IMR-90 (cell line): Measurements from ENCODE around the gene RAB1B. TPM values are rescaled to one million over a fixed set of nuclear protein-coding genes. Genes with fewer than 3 reads are reported as not detected.
"Not testable (repeated sequence)": the region's sequence is repeated elsewhere in the genome, so short reads cannot be mapped to it uniquely, and the experiment has no call there.

Source experiments
- ATAC-seq: fragments of 200-7000 bp; cut with Tn5 transposase; 2 replicates; pipeline ENCODE4 v1.9.1; 2020; ENCODE audit warnings: low read depth, mild to moderate bottlenecking, moderate library complexity
- BruUV-seq: library from RNA; stranded (reverse); fragments of 400-500 nt; replicated peaks from 2 replicates; lab custom pipeline; 2021; lab: Mats Ljungman, UMichigan
- CTCF ChIA-PET: fragments of 300-600 bp; formaldehyde crosslinking; extraction: SDS; loops from one replicate; lab custom pipeline; 2021; ENCODE audit warnings: antibody characterized with exemption; lab: Yijun Ruan, JAX
- POLR2A ChIA-PET: fragments of 300-600 bp; sonication (Branson Sonifier 250); formaldehyde crosslinking; loops from one replicate; lab custom pipeline; 2022; ENCODE audit warnings: antibody characterized with exemption; ENCODE audit not compliant: unreplicated experiment; lab: Charles Lee
- DNase-seq: peaks from one replicate; pipeline ENCODE4 v3.0.0; 2013
- H2AFZ ChIP-seq: replicated peaks from 2 replicates; pipeline ENCODE3; 2013; ENCODE audit warnings: low read length, mild to moderate bottlenecking; ENCODE audit not compliant: poor library complexity
- H2AK5ac ChIP-seq: 2 replicates; pipeline ENCODE4 v1.6.1; 2013; ENCODE audit warnings: low read depth, low read length, inconsistent platforms
- H2AK9ac ChIP-seq: replicated peaks from 2 replicates; pipeline ENCODE3; 2013; ENCODE audit warnings: mild to moderate bottlenecking, low read depth, low read length, moderate library complexity; ENCODE audit not compliant: poor library complexity
- H2BK120ac ChIP-seq: 2 replicates; pipeline ENCODE4 v1.6.1; 2013; ENCODE audit warnings: low read depth, low read length, inconsistent platforms
- H2BK15ac ChIP-seq: 3 replicates; pipeline ENCODE4 v1.6.1; 2013; ENCODE audit warnings: low read depth, low read length, inconsistent platforms
- H2BK20ac ChIP-seq: 2 replicates; pipeline ENCODE4 v1.6.1; 2013; ENCODE audit warnings: low read depth, mild to moderate bottlenecking, inconsistent platforms, low read length, moderate library complexity
- H2BK5ac ChIP-seq: 2 replicates; pipeline ENCODE4 v1.6.1; 2013; ENCODE audit warnings: mild to moderate bottlenecking, low read depth, low read length, inconsistent platforms; ENCODE audit not compliant: poor library complexity, severe bottlenecking
- H3K14ac ChIP-seq: replicated peaks from 2 replicates; pipeline ENCODE4 v1.6.1; 2013; ENCODE audit warnings: low read depth, low read length, inconsistent platforms
- H3K18ac ChIP-seq: 2 replicates; pipeline ENCODE4 v1.6.1; 2013; ENCODE audit warnings: low read depth, low read length, control low read depth
- H3K23ac ChIP-seq: 2 replicates; pipeline ENCODE4 v1.6.1; 2013; ENCODE audit warnings: low read depth, low read length, inconsistent platforms
- H3K27ac ChIP-seq: 2 replicates; pipeline ENCODE4 v1.5.1; 2013; ENCODE audit warnings: mild to moderate bottlenecking, control low read depth, low read length; ENCODE audit not compliant: insufficient read depth
- H3K27me3 ChIP-seq: 2 replicates; pipeline ENCODE4 v1.6.1; 2013; ENCODE audit warnings: low read length; ENCODE audit not compliant: control insufficient read depth, insufficient read depth
- H3K36me3 ChIP-seq: 2 replicates; pipeline ENCODE4 v1.6.1; 2013; ENCODE audit warnings: low read length, mixed read lengths; ENCODE audit not compliant: control insufficient read depth, insufficient read depth
- H3K4ac ChIP-seq: 2 replicates; pipeline ENCODE4 v1.6.1; 2013; ENCODE audit warnings: low read depth, low read length, inconsistent platforms
- H3K4me1 ChIP-seq: 2 replicates; pipeline ENCODE4 v1.6.1; 2013; ENCODE audit warnings: low read length, mixed read lengths; ENCODE audit not compliant: control insufficient read depth, insufficient read depth
- H3K4me2 ChIP-seq: 2 replicates; pipeline ENCODE4 v1.6.1; 2013; ENCODE audit warnings: low read depth, mild to moderate bottlenecking, control low read depth, low read length, moderate library complexity
- H3K4me3 ChIP-seq: 2 replicates; pipeline ENCODE4 v1.5.1; 2013; ENCODE audit warnings: low read depth, mild to moderate bottlenecking, control low read depth, low read length, moderate library complexity; ENCODE audit not compliant: insufficient read depth
- H3K56ac ChIP-seq: 2 replicates; pipeline ENCODE4 v1.6.1; 2013; ENCODE audit warnings: low read length, inconsistent platforms; ENCODE audit not compliant: insufficient read depth; ENCODE audit errors: extremely low read depth
- H3K79me1 ChIP-seq, 2 experiments: 2 replicates each; pipeline ENCODE4 v1.6.1; 2013; ENCODE audit warnings: low read length in 2 of 2, inconsistent platforms in 1 of 2, low read depth in 1 of 2
- H3K9ac ChIP-seq: 2 replicates; pipeline ENCODE4 v1.6.1; 2013; ENCODE audit warnings: low read depth, low read length, control low read depth
- H3K9me1 ChIP-seq: 2 replicates; pipeline ENCODE4 v1.6.1; 2013; ENCODE audit warnings: low read length, inconsistent platforms; ENCODE audit not compliant: insufficient read depth
- H3K9me3 ChIP-seq: 2 replicates; pipeline ENCODE4 v1.6.1; 2013; ENCODE audit warnings: low read length; ENCODE audit not compliant: control insufficient read depth, insufficient read depth
- H4K20me1 ChIP-seq: 2 replicates; pipeline ENCODE4 v1.6.1; 2013; ENCODE audit warnings: low read length, inconsistent platforms; ENCODE audit not compliant: insufficient read depth
- H4K5ac ChIP-seq: 2 replicates; pipeline ENCODE4 v1.6.1; 2013; ENCODE audit warnings: mild to moderate bottlenecking, low read depth, low read length, control low read depth
- H4K8ac ChIP-seq, 2 experiments: 2 replicates each; pipeline ENCODE4 v1.6.1; 2013; ENCODE audit warnings: low read depth in 2 of 2, low read length in 2 of 2, control low read depth in 1 of 2, inconsistent platforms in 1 of 2
- H4K91ac ChIP-seq: 2 replicates; pipeline ENCODE4 v1.6.1; 2013; ENCODE audit warnings: low read depth, low read length, inconsistent platforms; ENCODE audit not compliant: insufficient read depth
- WGBS, 2 experiments: methylation state at CpG; one replicate each; pipeline versions ENCODE4 v1.1.5 to v1.1.7; 2013; ENCODE audit warnings: missing lambda C conversion rate in 2 of 2; ENCODE audit not compliant: insufficient read length in 1 of 2; ENCODE audit errors: extremely low coverage in 2 of 2; 5-methylcytosine and 5-hydroxymethylcytosine counted together
- dilution Hi-C: fragments of 300-500 bp; cut with HindIII; formaldehyde crosslinking; loops from one replicate; pipeline ENCODE4 v1.14.3; 2018; ENCODE audit warnings: low sequenced_read_pairs; ENCODE audit not compliant: unreplicated experiment
- in situ Hi-C: fragments of 300-500 bp; cut with MboI; formaldehyde crosslinking; loops from 3 replicates; pipeline ENCODE4 v1.14.3; 2019; ENCODE audit warnings: low sequenced_read_pairs, inconsistent platforms, mixed read lengths
- intact Hi-C: fragments of 100-400 bp; cut with micrococcal nuclease; formaldehyde crosslinking; loops from 2 replicates; pipeline ENCODE4 v1.10.0; 2022
- polyA plus RNA-seq, 3 experiments: library from polyadenylated mRNA; depleted of rRNA; stranded (reverse); fragments of >200 nt; gene quantifications; 2 replicates each; pipeline ENCODE4 v1.2.3, GENCODE V29; 2012; ENCODE audit warnings: low replicate concordance in 1 of 3
- total RNA-seq: library from RNA; depleted of rRNA; stranded (reverse); fragments of >200 nt; gene quantifications from 2 replicates; pipeline ENCODE4 v1.2.3, GENCODE V29; 2012

Gene RAB1B
- total and polyA plus RNA-seq, 2 of the 4 experiments (the other 2 are of a cell fraction) = 83.7 to 248 TPM

- H3K27me3 ChIP-seq, CTCF ChIA-PET, dilution Hi-C loops: not testable (repeated sequence)
These were observed 15.4 kb upstream of the RAB1B start for GRCh38 chr11:66253081-66253480.

More at GRCh38 chr11:66253081-66253480, 15.4 kb upstream of the RAB1B start:
- H3K4me1 ChIP-seq, H2BK20ac ChIP-seq, H3K4me3 ChIP-seq, H2AK5ac ChIP-seq, POLR2A ChIA-PET, H2BK15ac ChIP-seq, DNase-seq, H2AFZ ChIP-seq, H2AK9ac ChIP-seq, H3K9ac ChIP-seq, H3K56ac ChIP-seq, H4K20me1 ChIP-seq, H3K14ac ChIP-seq, BruUV-seq, H4K8ac ChIP-seq, H4K91ac ChIP-seq, H3K4ac ChIP-seq, H2BK120ac ChIP-seq, H3K9me3 ChIP-seq, H2BK5ac ChIP-seq, H3K27ac ChIP-seq, H3K4me2 ChIP-seq, H4K5ac ChIP-seq, in situ Hi-C loops, H3K18ac ChIP-seq, H3K23ac ChIP-seq, ATAC-seq, intact Hi-C loops: not testable (repeated sequence)
- peaks cover 11% of the 10 kb centered on the region; the same call in 1 of the 2 replicates for H3K9me1 ChIP-seq
- 83% methylated on average over 3 of the region's 6 CpGs; no CpG with 5 or more reads in 1 of the 2 experiments for WGBS, 2 experiments
- H3K79me1 ChIP-seq = peaks cover 7 to 12% of the 10 kb centered on the region in 2 experiments; a peak in 2 of 4 replicates
- H3K36me3 ChIP-seq = peaks cover 10% of the 10 kb centered on the region
